ENCODE measurements around the gene SUN1. TPM values are rescaled to one million over a fixed set of nuclear protein-coding genes. Genes with fewer than 3 reads are reported as not detected.

Gene SUN1
- total RNA-seq, 1 experiment from 2014 or later: 158 TPM

DNA sequence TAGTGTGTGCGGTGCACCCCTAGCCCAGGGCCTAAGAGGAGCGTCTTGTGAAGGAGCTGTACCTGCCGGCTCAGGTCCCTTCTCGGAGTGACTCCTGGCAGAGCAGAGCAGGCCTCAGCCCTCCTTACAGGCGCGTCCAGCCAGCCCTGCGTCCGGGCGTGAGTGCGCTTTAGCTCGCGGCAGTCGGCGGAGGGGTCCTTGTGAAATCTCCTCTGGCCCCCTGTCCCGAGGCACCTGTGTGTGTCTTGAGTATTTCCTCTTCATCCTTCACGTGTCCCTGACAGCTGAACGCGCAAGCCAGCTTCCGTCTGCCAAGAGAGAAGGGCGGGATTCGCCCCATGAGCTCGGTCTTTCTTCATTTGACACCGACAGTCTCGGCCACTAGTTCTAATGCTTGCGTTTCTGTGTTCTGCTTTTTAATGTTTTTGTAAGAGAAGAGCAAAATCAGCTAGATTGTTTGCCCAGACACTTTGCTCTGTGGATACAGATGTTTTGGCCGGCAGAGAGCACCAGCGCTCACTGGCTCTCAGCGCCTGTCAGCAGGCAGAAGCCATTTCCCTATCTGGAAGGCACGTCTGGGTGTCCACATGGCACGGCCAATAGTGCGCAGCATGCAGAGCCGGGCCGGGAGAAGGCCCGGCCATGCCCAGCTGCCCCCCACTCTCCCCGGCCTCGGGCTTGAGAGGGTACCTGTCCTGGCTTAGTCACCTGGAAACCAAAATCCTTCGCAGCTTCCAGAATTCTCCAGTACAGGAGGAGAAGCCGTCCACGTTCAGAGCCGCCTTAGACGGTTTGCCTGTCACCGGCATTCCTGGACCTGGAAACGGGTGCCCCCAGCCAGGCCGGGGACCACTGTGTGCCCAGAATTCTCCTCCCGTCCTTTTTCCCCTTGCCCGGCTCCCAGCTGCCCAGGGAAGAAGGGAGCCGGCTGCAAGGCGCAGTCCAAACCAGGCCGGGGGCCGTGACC lies 51.1 kb downstream of the SUN1 start:
- TF ChIP-seq ZNF423 (CRISPR knock-in tag; IDR thresholded peaks at IDR 0.05) (no peak), NR2C2 (CRISPR knock-in tag; IDR thresholded peaks at IDR 0.05) (no peak), HMGA2 (CRISPR knock-in tag; IDR thresholded peaks at IDR 0.05) (no peak), SMAD3 (CRISPR knock-in tag; IDR thresholded peaks at IDR 0.05; ENCODE audit: borderline replicate concordance) (no peak), IRF2 (CRISPR knock-in tag; IDR thresholded peaks at IDR 0.05; ENCODE audit: borderline replicate concordance, low read depth) (no peak), NFE2L1 (CRISPR knock-in tag; IDR thresholded peaks at IDR 0.05) (no peak), ZNF232 (CRISPR knock-in tag; IDR thresholded peaks at IDR 0.05) (no peak), PRRX2 (CRISPR knock-in tag; IDR thresholded peaks at IDR 0.05) (no peak)
- TF ChIP-seq, protein P1, sequence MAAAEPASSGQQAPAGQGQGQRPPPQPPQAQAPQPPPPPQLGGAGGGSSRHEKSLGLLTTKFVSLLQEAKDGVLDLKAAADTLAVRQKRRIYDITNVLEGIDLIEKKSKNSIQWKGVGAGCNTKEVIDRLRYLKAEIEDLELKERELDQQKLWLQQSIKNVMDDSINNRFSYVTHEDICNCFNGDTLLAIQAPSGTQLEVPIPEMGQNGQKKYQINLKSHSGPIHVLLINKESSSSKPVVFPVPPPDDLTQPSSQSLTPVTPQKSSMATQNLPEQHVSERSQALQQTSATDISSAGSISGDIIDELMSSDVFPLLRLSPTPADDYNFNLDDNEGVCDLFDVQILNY (CRISPR knock-in tag; IDR thresholded peaks at IDR 0.05): no peak
- TF ChIP-seq, protein P2, sequence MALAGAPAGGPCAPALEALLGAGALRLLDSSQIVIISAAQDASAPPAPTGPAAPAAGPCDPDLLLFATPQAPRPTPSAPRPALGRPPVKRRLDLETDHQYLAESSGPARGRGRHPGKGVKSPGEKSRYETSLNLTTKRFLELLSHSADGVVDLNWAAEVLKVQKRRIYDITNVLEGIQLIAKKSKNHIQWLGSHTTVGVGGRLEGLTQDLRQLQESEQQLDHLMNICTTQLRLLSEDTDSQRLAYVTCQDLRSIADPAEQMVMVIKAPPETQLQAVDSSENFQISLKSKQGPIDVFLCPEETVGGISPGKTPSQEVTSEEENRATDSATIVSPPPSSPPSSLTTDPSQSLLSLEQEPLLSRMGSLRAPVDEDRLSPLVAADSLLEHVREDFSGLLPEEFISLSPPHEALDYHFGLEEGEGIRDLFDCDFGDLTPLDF (CRISPR knock-in tag; IDR thresholded peaks at IDR 0.05): no peak
- TF ChIP-seq, protein P3, sequence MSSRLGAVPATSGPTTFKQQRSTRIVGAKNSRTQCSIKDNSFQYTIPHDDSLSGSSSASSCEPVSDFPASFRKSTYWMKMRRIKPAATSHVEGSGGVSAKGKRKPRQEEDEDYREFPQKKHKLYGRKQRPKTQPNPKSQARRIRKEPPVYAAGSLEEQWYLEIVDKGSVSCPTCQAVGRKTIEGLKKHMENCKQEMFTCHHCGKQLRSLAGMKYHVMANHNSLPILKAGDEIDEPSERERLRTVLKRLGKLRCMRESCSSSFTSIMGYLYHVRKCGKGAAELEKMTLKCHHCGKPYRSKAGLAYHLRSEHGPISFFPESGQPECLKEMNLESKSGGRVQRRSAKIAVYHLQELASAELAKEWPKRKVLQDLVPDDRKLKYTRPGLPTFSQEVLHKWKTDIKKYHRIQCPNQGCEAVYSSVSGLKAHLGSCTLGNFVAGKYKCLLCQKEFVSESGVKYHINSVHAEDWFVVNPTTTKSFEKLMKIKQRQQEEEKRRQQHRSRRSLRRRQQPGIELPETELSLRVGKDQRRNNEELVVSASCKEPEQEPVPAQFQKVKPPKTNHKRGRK (CRISPR knock-in tag; IDR thresholded peaks at IDR 0.05; ENCODE audit: borderline replicate concordance): no peak
- H3K27me3 Mint-ChIP-seq (ENCODE audit: low read depth): no peaks in the 10 kb centered on the region
- peaks cover 4% of the 10 kb centered on the region for H3K4me1 Mint-ChIP-seq
- H3K4me3 Mint-ChIP-seq: no peak overlapping the region
- ChIA-PET POLR2A (no interaction called here), CTCF (interaction anchor here (1.3 kb wide), 1 partner anchor 10 kb away, joined by 5 read pairs; no protein-coding TSS in a partner anchor)
- no peaks in the 10 kb centered on the region for H3K9me3 Mint-ChIP-seq
- peaks cover 14% of the 10 kb centered on the region for H3K36me3 Mint-ChIP-seq
- H3K27ac Mint-ChIP-seq: peak overlapping the region; percentile 78; the same call in 1 of the 2 replicates
- ATAC-seq (no peak), DNase-seq (ENCODE audit: low spot score) (no peak)

DNA sequence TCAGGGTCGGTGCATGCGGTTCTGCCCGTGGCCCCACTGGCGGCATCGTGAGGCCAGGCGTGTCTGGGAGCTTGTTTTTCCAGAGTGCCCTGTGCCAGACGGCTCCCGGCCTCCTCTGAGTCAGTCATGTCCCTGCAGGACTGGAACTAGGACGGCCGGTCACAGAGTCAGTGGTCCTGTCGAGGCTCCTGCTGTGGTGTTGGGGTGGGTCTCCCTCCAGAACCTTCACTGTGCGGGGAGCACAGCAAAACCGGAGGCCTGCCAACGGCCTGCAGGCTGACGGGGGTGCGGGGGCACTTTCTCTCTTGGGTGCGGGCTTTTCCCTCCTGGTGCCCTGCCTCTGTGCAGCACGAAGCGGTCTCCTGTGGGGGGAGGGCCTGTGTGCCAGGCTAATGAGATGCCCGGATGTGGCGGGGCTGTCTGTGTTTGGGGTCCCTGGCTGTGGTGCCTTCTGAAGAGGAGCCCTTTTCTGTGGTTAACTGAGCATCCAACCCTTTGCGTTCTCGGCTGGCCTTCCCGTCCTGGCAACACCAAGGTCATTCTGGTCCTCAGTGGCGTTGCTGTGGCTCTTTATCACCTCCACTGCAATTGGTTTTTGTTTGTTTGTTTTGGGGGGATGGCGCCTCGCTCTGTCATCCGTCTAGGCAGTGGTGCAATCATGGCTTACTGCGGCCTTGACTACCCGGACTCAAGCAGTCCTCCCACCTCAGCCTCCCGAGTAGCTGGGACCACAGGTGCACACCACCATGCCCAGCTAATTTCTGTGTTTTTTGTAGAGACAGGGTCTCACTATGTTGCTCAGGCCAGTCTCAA lies 52.1 kb downstream of the SUN1 start:
- POLR2A ChIA-PET: no interaction called here
- Mint-ChIP-seq H3K4me3 (no peak overlapping the region), H3K9me3 (no peaks in the 10 kb centered on the region), H3K27me3 (ENCODE audit: low read depth) (no peaks in the 10 kb centered on the region), H3K4me1 (peaks cover 4% of the 10 kb centered on the region; the same call in 1 of the 2 replicates), H3K36me3 (peaks cover 16% of the 10 kb centered on the region), H3K27ac (peak overlapping the region; percentile 42)
- ATAC-seq (no peak), DNase-seq (ENCODE audit: low spot score) (no peak)
- CTCF ChIA-PET: interaction anchor here (1.3 kb wide), 1 partner anchor 11 kb away, joined by 5 read pairs; no protein-coding TSS in a partner anchor
- TF ChIP-seq, protein P4, sequence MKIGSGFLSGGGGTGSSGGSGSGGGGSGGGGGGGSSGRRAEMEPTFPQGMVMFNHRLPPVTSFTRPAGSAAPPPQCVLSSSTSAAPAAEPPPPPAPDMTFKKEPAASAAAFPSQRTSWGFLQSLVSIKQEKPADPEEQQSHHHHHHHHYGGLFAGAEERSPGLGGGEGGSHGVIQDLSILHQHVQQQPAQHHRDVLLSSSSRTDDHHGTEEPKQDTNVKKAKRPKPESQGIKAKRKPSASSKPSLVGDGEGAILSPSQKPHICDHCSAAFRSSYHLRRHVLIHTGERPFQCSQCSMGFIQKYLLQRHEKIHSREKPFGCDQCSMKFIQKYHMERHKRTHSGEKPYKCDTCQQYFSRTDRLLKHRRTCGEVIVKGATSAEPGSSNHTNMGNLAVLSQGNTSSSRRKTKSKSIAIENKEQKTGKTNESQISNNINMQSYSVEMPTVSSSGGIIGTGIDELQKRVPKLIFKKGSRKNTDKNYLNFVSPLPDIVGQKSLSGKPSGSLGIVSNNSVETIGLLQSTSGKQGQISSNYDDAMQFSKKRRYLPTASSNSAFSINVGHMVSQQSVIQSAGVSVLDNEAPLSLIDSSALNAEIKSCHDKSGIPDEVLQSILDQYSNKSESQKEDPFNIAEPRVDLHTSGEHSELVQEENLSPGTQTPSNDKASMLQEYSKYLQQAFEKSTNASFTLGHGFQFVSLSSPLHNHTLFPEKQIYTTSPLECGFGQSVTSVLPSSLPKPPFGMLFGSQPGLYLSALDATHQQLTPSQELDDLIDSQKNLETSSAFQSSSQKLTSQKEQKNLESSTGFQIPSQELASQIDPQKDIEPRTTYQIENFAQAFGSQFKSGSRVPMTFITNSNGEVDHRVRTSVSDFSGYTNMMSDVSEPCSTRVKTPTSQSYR (CRISPR knock-in tag; IDR thresholded peaks at IDR 0.05): no peak
